SJSA1 (cell line): ENCODE measurements around the gene ZNF536. TPM values are rescaled to one million over a fixed set of nuclear protein-coding genes. Genes with fewer than 3 reads are reported as not detected.
"Not testable (repeated sequence)": the region's sequence is repeated elsewhere in the genome, so short reads cannot be mapped to it uniquely, and the experiment has no call there.

Experiments
- DNase-seq, 2 experiments: peaks; one replicate each; pipeline ENCODE4 v3.0.0-alpha.2; 2015 to 2020; ENCODE audit warnings: low spot score in 2 of 2, low read depth in 1 of 2
- H3K27ac ChIP-seq: fragments of 250-450 bp; sonication (Bioruptor Pico); 2 replicates; pipeline ENCODE4 v1.5.1; 2020; ENCODE audit warnings: mild to moderate bottlenecking, moderate library complexity
- H3K27me3 ChIP-seq: fragments of 250-450 bp; sonication (Bioruptor Pico); replicated peaks from 2 replicates; pipeline ENCODE4 v1.5.1; 2020; ENCODE audit warnings: mild to moderate bottlenecking, moderate library complexity
- H3K36me3 ChIP-seq: fragments of 250-450 bp; sonication (Bioruptor Pico); 2 replicates; pipeline ENCODE4 v1.5.1; 2020; ENCODE audit warnings: mild to moderate bottlenecking
- H3K4me1 ChIP-seq: fragments of 250-450 bp; sonication (Bioruptor Pico); replicated peaks from 2 replicates; pipeline ENCODE4 v1.6.1; 2021; ENCODE audit warnings: mild to moderate bottlenecking
- H3K4me3 ChIP-seq: fragments of 250-450 bp; sonication (Bioruptor Pico); 2 replicates; pipeline ENCODE4 v1.5.1; 2020; ENCODE audit warnings: mild to moderate bottlenecking
- H3K9me3 ChIP-seq: fragments of 250-450 bp; sonication (Bioruptor Pico); replicated peaks from 2 replicates; pipeline ENCODE4 v1.5.1; 2020; ENCODE audit warnings: mild to moderate bottlenecking
- total RNA-seq: library from RNA; depleted of rRNA; stranded (reverse); fragments of >200 nt; shearing (Covaris generic); gene quantifications from 2 replicates; pipeline ENCODE4 v1.2.3, GENCODE V29; 2014

Gene ZNF536
- total RNA-seq, 1 experiment from 2014 or later = 0.79 TPM

- H3K27ac ChIP-seq = not testable (repeated sequence)
- peak in 1 of 2 experiments; percentile 58 for DNase-seq
Measured at GRCh38 chr19:30417166-30417565, 45.0 kb downstream of the ZNF536 start.

GRCh38 chr19:30419568-30420180, 47.5 kb downstream of the ZNF536 start:
- no peak overlapping the region for H3K27ac ChIP-seq
- no peak overlapping the region for H3K4me3 ChIP-seq
- peak; percentile 39 to 69 for DNase-seq
- H3K4me1 ChIP-seq = peaks cover 15% of the 10 kb centered on the region
- H3K27me3 ChIP-seq = no peaks in the 10 kb centered on the region
- no peaks in the 10 kb centered on the region for H3K36me3 ChIP-seq
- no peaks in the 10 kb centered on the region for H3K9me3 ChIP-seq

More at GRCh38 chr19:30417166-30417565, 45.0 kb downstream of the ZNF536 start:
- H3K4me3 ChIP-seq, H3K27me3 ChIP-seq, H3K9me3 ChIP-seq, H3K36me3 ChIP-seq: not testable (repeated sequence)
- H3K4me1 ChIP-seq = peaks cover 15% of the 10 kb centered on the region

- H3K27me3 ChIP-seq = no peaks in the 10 kb centered on the region
- no peak overlapping the region for H3K27ac ChIP-seq
- no peaks in the 10 kb centered on the region for H3K9me3 ChIP-seq
- no peak overlapping the region for H3K4me3 ChIP-seq
- no peaks in the 10 kb centered on the region for H3K36me3 ChIP-seq
- H3K4me1 ChIP-seq = peaks cover 15% of the 10 kb centered on the region
- no peak for DNase-seq
Measured at GRCh38 chr19:30420316-30420715, 48.1 kb downstream of the ZNF536 start.

GRCh38 chr19:30420881-30421280, 48.7 kb downstream of the ZNF536 start:
- no peaks in the 10 kb centered on the region for H3K27me3 ChIP-seq
- no peak overlapping the region for H3K4me3 ChIP-seq
- no peak for DNase-seq
- peaks cover 15% of the 10 kb centered on the region for H3K4me1 ChIP-seq
- H3K9me3 ChIP-seq = no peaks in the 10 kb centered on the region
- H3K27ac ChIP-seq = no peak overlapping the region
- H3K36me3 ChIP-seq = no peaks in the 10 kb centered on the region

GRCh38 chr19:30421571-30421970, 49.4 kb downstream of the ZNF536 start:
- Histone ChIP-seq H3K27me3 (no peaks in the 10 kb centered on the region), H3K4me1 (peaks cover 15% of the 10 kb centered on the region), H3K36me3 (no peaks in the 10 kb centered on the region), H3K27ac (no peak overlapping the region), H3K4me3 (no peak overlapping the region), H3K9me3 (no peaks in the 10 kb centered on the region)
- DNase-seq = no peak

GRCh38 chr19:30423481-30423880, 51.3 kb downstream of the ZNF536 start:
- no peaks in the 10 kb centered on the region for H3K9me3 ChIP-seq
- no peak for DNase-seq

GRCh38 chr19:30425885-30426838, 54.0 kb downstream of the ZNF536 start:
- no peak for DNase-seq
- no peaks in the 10 kb centered on the region for H3K27me3 ChIP-seq
- no peaks in the 10 kb centered on the region for H3K36me3 ChIP-seq
- no peak overlapping the region for H3K4me3 ChIP-seq
- no peaks in the 10 kb centered on the region for H3K4me1 ChIP-seq
- H3K9me3 ChIP-seq = no peaks in the 10 kb centered on the region
- no peak overlapping the region for H3K27ac ChIP-seq

More at GRCh38 chr19:30423481-30423880, 51.3 kb downstream of the ZNF536 start:
- peaks cover 15% of the 10 kb centered on the region for H3K4me1 ChIP-seq
- no peaks in the 10 kb centered on the region for H3K27me3 ChIP-seq
- H3K27ac ChIP-seq = no peak overlapping the region
- H3K36me3 ChIP-seq = no peaks in the 10 kb centered on the region
- no peak overlapping the region for H3K4me3 ChIP-seq

GRCh38 chr19:30426864-30427263, 54.7 kb downstream of the ZNF536 start:
- H3K36me3 ChIP-seq = no peaks in the 10 kb centered on the region
- DNase-seq = no peak
- no peak overlapping the region for H3K27ac ChIP-seq
- no peaks in the 10 kb centered on the region for H3K4me1 ChIP-seq
- no peaks in the 10 kb centered on the region for H3K9me3 ChIP-seq
- no peak overlapping the region for H3K4me3 ChIP-seq
- H3K27me3 ChIP-seq = no peaks in the 10 kb centered on the region

GRCh38 chr19:30428092-30428680, 56.0 kb downstream of the ZNF536 start:
- Histone ChIP-seq H3K27me3 (no peaks in the 10 kb centered on the region), H3K4me3 (no peak overlapping the region), H3K27ac (no peak overlapping the region), H3K4me1 (no peaks in the 10 kb centered on the region), H3K36me3 (no peaks in the 10 kb centered on the region), H3K9me3 (no peaks in the 10 kb centered on the region)
- DNase-seq = no peak

GRCh38 chr19:30428844-30429243, 56.7 kb downstream of the ZNF536 start:
- no peak overlapping the region for H3K27ac ChIP-seq
- no peaks in the 10 kb centered on the region for H3K9me3 ChIP-seq
- no peaks in the 10 kb centered on the region for H3K4me1 ChIP-seq
- H3K4me3 ChIP-seq = no peak overlapping the region
- H3K27me3 ChIP-seq = no peaks in the 10 kb centered on the region
- H3K36me3 ChIP-seq = no peaks in the 10 kb centered on the region
- DNase-seq = no peak

- Histone ChIP-seq H3K4me1 (no peaks in the 10 kb centered on the region), H3K9me3 (no peaks in the 10 kb centered on the region), H3K27ac (no peak overlapping the region), H3K36me3 (no peaks in the 10 kb centered on the region), H3K27me3 (no peaks in the 10 kb centered on the region), H3K4me3 (no peak overlapping the region)
- DNase-seq = no peak
Measured at GRCh38 chr19:30430206-30430734, 58.1 kb downstream of the ZNF536 start.

GRCh38 chr19:30431591-30431990, 59.4 kb downstream of the ZNF536 start:
- H3K4me3 ChIP-seq = no peak overlapping the region
- no peaks in the 10 kb centered on the region for H3K36me3 ChIP-seq
- H3K27ac ChIP-seq = no peak overlapping the region
- H3K27me3 ChIP-seq = no peaks in the 10 kb centered on the region
- no peak for DNase-seq
- no peaks in the 10 kb centered on the region for H3K9me3 ChIP-seq
- H3K4me1 ChIP-seq = no peaks in the 10 kb centered on the region

- no peak overlapping the region for H3K4me3 ChIP-seq
- no peaks in the 10 kb centered on the region for H3K36me3 ChIP-seq
- no peak for DNase-seq
- no peaks in the 10 kb centered on the region for H3K27me3 ChIP-seq
- no peak overlapping the region for H3K27ac ChIP-seq
- no peaks in the 10 kb centered on the region for H3K4me1 ChIP-seq
- no peaks in the 10 kb centered on the region for H3K9me3 ChIP-seq
Measured at GRCh38 chr19:30434797-30435594, 62.8 kb downstream of the ZNF536 start.
